ENCODE data around the gene CEP131.

The CEP131 gene

DNA sequence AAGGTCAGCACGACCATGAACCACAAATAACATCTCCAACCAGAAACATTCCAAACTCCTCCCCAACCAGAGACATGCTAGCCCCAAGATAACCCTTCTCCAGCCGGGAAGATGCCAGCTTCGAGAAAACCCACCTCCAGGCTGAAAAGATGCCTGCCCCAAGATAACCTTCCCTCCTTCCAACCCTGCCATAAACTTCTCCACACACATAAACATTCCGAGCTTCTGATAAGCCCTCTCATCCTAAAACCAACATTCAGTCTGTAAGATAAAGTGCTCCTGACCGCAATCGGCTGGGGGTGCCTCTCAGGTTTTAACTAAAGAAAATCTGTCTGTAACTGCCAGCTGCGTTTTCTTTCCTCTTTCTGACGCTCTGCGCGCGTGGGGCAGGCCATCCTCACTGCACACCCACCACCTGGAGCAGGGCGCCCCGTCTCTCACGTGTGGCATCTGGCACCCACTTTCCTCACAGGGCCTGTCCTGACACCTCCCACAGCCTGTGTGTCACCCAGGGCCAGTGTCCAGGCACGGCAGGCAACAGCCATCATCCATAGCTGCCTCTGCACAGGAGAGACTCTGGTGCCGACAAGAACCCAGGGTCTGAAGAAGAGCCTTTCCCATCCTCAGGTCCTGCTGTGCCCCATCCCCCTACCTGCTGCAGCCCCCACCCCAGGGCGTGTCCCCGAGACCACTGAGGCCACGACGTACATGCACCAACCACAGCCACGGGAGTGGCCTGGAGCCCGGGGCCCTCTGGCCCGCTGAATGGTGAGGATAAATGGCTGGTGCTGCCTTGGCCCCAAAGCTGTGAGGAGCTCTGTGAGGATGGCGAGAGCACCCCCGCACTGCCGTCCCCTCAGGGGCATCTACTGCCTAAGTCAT lies 12.4 kb upstream of the CEP131 start:
- H3K27me3 ChIP-seq (ENCODE audit: control insufficient read depth, insufficient read depth, low read length), result no peaks in the 10 kb centered on the region
- H3K4me1 ChIP-seq, result peaks cover 14% of the 10 kb centered on the region
- no peaks in the 10 kb centered on the region for H3K36me3 ChIP-seq (ENCODE audit: control insufficient read depth, insufficient read depth, low read length)
- no peak overlapping the region for H3K27ac ChIP-seq
- H3K9me3 ChIP-seq (ENCODE audit: control insufficient read depth, low read length), result no peaks in the 10 kb centered on the region
- no peak overlapping the region for H2AFZ ChIP-seq
- peaks cover 27% of the 10 kb centered on the region for H3K79me2 ChIP-seq
- no peak overlapping the region for H3K4me3 ChIP-seq (ENCODE audit: low read depth, low read length)
- H3K4me2 ChIP-seq (ENCODE audit: low read length), result no peak overlapping the region
- TF ChIP-seq, protein P1, sequence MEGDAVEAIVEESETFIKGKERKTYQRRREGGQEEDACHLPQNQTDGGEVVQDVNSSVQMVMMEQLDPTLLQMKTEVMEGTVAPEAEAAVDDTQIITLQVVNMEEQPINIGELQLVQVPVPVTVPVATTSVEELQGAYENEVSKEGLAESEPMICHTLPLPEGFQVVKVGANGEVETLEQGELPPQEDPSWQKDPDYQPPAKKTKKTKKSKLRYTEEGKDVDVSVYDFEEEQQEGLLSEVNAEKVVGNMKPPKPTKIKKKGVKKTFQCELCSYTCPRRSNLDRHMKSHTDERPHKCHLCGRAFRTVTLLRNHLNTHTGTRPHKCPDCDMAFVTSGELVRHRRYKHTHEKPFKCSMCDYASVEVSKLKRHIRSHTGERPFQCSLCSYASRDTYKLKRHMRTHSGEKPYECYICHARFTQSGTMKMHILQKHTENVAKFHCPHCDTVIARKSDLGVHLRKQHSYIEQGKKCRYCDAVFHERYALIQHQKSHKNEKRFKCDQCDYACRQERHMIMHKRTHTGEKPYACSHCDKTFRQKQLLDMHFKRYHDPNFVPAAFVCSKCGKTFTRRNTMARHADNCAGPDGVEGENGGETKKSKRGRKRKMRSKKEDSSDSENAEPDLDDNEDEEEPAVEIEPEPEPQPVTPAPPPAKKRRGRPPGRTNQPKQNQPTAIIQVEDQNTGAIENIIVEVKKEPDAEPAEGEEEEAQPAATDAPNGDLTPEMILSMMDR (IDR thresholded peaks at IDR 0.05), result no peak
- H3K9ac ChIP-seq, result no peak overlapping the region

DNA sequence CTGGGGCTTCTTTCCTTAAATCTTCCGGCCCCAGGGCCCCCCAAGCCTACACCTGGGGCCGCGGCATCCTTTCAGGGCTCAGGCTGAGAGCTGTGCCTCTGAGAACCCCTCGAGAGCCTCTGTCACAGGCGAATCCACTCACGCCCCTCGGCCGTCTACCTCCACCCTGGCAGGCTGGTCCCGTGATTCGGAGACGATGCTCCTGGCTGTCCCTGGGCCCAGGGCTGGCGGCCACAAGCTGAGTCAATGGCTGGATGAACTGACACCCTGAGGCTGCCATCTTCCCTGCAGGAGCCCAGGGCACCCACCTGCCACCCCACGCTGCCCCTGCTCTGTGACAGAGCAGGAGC lies 11.7 kb upstream of the CEP131 start:
- Histone ChIP-seq H3K9ac (no peak overlapping the region), H2AFZ (no peak overlapping the region), H3K9me3 (ENCODE audit: control insufficient read depth, low read length) (no peaks in the 10 kb centered on the region), H3K27me3 (ENCODE audit: control insufficient read depth, insufficient read depth, low read length) (no peaks in the 10 kb centered on the region), H3K4me2 (ENCODE audit: low read length) (no peak overlapping the region), H3K27ac (no peak overlapping the region), H3K79me2 (peaks cover 23% of the 10 kb centered on the region), H3K4me3 (ENCODE audit: low read depth, low read length) (no peak overlapping the region), H3K36me3 (ENCODE audit: control insufficient read depth, insufficient read depth, low read length) (no peaks in the 10 kb centered on the region), H3K4me1 (peaks cover 9% of the 10 kb centered on the region)
- TF ChIP-seq, protein P1 (IDR thresholded peaks at IDR 0.05), result no peak

DNA sequence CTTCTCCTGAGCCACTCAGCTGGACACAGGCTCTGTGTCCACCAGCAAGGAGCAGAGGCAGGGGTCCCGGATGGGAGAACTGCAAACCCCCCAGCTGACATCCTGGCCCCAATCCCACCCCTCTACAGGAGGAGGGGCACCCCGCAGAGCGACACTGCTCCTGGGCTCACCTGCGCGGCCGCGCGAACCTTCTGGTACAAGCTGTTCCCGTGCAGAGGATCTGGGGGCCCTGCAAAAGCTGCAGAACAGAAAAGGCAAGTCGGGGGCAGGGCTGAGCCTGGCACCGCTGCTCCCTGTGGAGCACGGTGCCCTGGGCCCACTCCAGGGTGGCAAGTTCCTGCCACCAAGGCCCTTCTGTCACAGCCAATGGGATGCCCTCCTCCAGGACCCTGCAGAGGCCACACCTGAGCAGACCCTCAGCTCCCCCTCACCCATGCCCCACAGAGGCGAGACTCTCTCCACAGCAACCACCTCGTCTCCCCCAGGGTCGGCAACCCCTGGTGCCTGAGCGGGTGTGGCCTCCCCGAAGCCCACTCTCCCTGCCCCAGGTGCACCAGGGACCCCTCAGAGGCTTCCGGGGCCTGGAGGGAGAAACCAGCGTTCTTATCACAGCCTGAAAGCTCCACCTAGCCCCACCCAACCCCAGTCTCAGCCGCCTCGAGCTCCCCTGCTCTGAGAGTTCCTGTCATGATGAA lies 11.2 kb upstream of the CEP131 start:
- no peaks in the 10 kb centered on the region for H3K27me3 ChIP-seq (ENCODE audit: control insufficient read depth, insufficient read depth, low read length)
- no peaks in the 10 kb centered on the region for H3K36me3 ChIP-seq (ENCODE audit: control insufficient read depth, insufficient read depth, low read length)
- H3K27ac ChIP-seq, result no peak overlapping the region
- peaks cover 23% of the 10 kb centered on the region for H3K79me2 ChIP-seq
- H3K4me1 ChIP-seq, result peaks cover 9% of the 10 kb centered on the region
- no peak overlapping the region for H3K4me3 ChIP-seq (ENCODE audit: low read depth, low read length)
- H3K4me2 ChIP-seq (ENCODE audit: low read length), result no peak overlapping the region
- no peak overlapping the region for H3K9ac ChIP-seq
- TF ChIP-seq, protein P1 (IDR thresholded peaks at IDR 0.05), result no peak
- no peak overlapping the region for H2AFZ ChIP-seq
- H3K9me3 ChIP-seq (ENCODE audit: control insufficient read depth, low read length), result no peaks in the 10 kb centered on the region

DNA sequence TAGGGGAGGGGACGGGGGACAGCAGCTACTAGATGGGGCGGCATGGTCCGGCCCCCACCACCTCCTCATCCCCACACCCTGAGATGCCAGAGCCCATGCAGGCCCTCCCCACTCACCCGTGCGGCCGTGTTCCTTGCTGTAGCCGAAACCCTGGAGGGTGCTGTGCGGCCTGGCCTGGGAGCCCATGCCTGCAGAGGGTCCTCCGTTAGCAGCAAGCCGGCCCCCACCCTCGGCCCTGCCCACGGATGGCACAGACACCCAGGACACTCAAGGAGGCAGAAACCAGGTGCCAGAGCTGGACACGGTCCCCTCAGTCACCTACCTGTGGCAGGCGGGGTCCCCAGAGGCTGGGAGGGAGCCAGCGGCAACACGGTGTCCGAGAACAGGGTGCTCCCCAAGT lies 10.6 kb upstream of the CEP131 start:
- Histone ChIP-seq H3K9ac (no peak overlapping the region), H3K79me2 (peaks cover 19% of the 10 kb centered on the region), H3K4me3 (ENCODE audit: low read depth, low read length) (no peak overlapping the region), H3K27me3 (ENCODE audit: control insufficient read depth, insufficient read depth, low read length) (no peaks in the 10 kb centered on the region), H3K4me1 (peaks cover 9% of the 10 kb centered on the region), H3K9me3 (ENCODE audit: control insufficient read depth, low read length) (no peaks in the 10 kb centered on the region), H3K36me3 (ENCODE audit: control insufficient read depth, insufficient read depth, low read length) (no peaks in the 10 kb centered on the region), H3K27ac (no peak overlapping the region), H3K4me2 (ENCODE audit: low read length) (no peak overlapping the region), H2AFZ (no peak overlapping the region)
- TF ChIP-seq, protein P1 (IDR thresholded peaks at IDR 0.05), result no peak

Data from parathyroid adenoma (tissue), 2 donors.